GM19025 (cell line): ENCODE results near the gene EPB41L3.
"Not testable (repeated sequence)": the region's sequence is repeated elsewhere in the genome, so short reads cannot be mapped to it uniquely, and the experiment has no call there.

Experiments used
- ATAC-seq: cut with Tn5 transposase; IDR thresholded peaks from one replicate; pipeline ENCODE4 v1.9.1; 2021; ENCODE audit warnings: mild to moderate bottlenecking, low read depth, moderate library complexity; ENCODE audit not compliant: unreplicated experiment

The EPB41L3 gene

DNA sequence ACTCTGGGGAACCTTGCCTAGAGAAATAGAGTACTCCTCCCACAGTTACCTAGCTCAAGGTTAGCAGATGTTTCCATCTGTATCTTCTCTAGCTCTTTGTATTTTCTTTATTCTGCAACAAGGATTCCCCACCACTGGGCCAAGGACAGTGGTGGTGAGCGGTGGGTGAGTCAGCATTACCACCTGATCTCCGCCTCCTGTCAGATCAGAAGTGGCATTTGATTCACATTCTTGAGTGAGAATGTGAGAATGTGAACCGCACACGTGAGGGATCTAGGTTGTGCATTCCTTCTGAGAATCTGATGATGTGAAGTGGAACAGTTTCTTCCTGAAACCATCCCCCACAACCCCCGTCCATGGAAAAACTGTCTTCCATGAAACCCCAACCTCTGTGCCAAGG lies 9.0 kb downstream of the EPB41L3 start:
- ATAC-seq = no peak

GRCh38 chr18:5532066-5532465 lies 11.7 kb downstream of the EPB41L3 start:
- no peak for ATAC-seq

- ATAC-seq = no peak
Measured at GRCh38 chr18:5530629-5531178, 13.1 kb downstream of the EPB41L3 start.

GRCh38 chr18:5529471-5529870 lies 14.3 kb downstream of the EPB41L3 start:
- no peak for ATAC-seq

GRCh38 chr18:5527603-5528002 lies 16.2 kb downstream of the EPB41L3 start:
- no peak for ATAC-seq

DNA sequence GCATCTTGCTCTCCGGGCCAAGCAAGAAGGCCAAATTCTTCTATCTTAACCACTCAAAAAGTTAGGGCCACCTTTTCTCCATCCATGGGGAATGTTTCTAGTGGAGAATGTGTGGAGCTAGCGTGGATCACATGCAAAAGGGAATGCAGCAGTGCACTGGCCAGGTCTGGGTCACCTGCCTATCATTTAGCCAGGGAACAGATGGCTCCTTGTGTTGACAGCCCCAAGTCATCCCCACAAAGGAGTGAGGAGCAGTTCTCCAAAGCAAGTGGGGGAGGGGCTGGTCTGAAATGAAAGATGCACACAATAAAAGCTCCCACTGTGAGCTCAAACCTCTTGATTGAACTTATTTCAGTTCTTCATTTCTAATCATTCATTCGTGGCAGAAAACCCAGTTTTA lies 19.1 kb downstream of the EPB41L3 start:
- no peak for ATAC-seq

- ATAC-seq = no peak
Measured at GRCh38 chr18:5521000-5521399, 22.8 kb downstream of the EPB41L3 start.

- no peak for ATAC-seq
Measured at GRCh38 chr18:5520464-5520863, 23.3 kb downstream of the EPB41L3 start.

- ATAC-seq = no peak
Measured at GRCh38 chr18:5519448-5520298, 24.1 kb downstream of the EPB41L3 start.

DNA sequence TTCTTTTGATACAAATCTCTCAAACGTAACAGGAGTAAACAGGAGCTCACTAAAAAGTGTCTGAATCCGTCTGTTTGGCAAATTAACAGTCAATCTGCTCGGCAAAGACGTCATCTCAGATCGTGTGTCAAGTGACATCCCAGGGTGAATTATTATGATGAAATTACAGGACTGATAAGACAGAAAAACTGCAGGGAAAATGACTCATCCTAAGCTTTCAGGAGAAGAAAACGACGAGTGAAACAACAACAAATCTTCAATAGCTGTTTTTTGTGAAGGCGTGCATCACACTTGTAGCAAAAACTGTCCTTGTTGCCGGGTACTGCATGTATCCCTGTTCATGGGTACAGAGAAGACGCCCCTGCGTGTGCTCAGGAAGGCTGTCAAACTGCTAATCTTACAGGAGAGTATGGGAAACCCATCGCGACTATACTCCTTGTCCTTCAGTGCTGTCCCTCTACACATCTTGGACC lies 24.9 kb downstream of the EPB41L3 start:
- ATAC-seq = no peak

- ATAC-seq = no peak
Measured at GRCh38 chr18:5518179-5518770, 25.5 kb downstream of the EPB41L3 start.

DNA sequence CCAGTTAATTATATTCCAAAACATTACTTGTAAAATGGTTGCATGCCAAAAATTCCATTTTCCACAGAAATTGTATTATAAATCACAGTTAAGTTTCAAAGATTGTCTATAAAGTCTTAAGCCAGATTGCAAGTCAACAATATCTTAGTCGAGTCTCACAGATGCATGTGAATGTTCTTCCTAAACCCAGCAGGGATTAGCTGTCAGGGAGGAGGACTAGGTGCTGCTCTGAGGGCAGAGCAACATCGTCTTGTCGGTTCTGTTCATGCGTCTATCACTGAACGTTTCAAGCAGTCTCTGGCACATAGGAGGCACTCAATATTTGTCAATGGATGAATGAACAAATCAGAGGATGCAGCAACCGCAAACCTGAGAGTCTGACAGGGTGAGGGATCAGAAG lies 27.0 kb downstream of the EPB41L3 start:
- ATAC-seq = no peak

- no peak for ATAC-seq
Measured at GRCh38 chr18:5515011-5515784, 28.6 kb downstream of the EPB41L3 start.

DNA sequence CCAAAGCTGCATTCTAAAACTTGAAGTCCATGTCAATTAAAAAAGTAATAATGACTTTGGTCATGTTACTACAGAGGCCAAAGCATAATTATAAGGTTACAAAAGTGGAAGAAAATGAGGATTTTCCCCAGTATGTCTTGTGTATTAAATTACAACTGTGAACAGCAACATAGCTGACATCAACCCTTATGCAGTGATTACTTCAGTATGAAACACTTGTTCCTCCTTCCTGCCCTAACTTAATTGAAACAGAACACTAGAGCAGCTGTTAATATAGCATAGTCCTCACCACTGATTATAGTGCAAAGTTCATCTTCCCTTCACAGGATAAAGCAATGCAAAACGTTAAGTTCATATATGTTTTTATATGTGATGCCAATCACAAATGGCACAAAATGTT lies 29.9 kb downstream of the EPB41L3 start:
- ATAC-seq = no peak

DNA sequence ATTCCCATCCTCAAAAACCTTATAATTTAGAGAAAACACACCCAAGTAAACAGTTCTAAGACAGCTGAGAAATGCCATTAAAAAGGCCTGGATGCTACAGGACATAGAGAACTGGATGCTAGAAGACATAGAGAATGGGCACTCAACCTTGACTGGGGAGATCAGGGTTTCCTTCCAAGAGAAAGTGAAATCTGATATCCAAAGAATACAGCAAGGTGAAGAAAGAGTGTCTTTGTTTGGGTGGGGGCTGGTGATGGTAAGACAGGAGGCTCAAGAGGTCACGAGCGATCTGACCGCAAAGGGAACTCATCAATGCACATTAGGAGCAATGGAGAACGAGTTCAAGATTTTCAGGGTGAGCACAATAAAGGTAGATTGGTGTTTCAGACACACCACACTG lies 31.6 kb downstream of the EPB41L3 start:
- ATAC-seq = no peak

- not testable (repeated sequence) for ATAC-seq
Measured at GRCh38 chr18:5511541-5511940, 32.3 kb downstream of the EPB41L3 start.

DNA sequence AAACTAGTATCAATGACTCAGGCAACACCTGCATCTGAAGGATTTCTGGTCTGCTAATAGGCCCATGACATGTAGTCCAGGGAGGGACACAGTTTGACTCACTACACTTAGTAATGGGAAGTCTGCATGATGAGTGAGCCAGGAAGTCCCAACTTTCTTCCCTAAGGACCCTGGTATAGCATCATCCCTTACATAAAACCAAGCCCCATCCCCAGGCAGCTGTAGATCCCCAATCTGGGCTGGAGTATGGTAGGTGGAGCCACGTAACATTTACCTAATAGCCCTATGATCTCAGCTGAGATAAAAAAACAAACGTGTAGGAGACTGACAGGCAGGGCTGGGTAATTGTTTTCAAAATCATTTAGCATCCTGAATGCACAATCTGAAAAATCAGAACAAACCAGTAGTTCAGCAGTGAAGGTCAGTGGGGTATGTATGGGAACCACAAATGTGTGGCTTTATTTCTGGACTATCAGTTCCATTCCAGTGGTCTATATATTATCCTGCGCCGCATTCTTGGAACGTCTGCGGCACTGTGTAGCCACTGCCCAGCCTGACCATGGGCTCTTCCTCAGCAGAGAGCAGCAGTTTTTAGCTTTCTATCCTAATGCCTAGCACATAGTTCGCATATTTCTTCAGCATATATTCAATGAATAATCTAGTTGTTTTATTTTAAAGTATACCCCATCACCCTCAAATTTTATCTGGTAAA lies 33.5 kb downstream of the EPB41L3 start:
- ATAC-seq = no peak

DNA sequence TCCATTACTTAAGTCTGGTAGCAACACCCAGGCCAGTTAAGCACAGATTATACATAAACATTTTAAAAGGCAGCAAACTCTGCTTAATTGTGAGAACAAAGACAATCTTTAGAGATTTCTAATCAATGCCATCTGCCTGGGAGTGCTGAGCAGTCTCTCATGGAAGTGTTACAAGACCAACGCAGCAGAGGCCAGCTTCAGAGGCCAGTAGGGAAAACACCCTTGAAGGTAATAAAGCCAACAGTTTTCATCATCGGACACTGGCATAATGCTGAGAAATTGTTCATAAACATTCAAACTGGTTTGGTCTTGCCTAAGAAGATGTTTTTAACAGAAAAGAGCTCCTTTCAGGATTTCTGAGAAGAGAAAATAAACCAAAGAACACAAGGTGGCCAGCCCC lies 35.0 kb downstream of the EPB41L3 start:
- ATAC-seq = no peak

GRCh38 chr18:5507756-5508155 lies 36.0 kb downstream of the EPB41L3 start:
- no peak for ATAC-seq

DNA sequence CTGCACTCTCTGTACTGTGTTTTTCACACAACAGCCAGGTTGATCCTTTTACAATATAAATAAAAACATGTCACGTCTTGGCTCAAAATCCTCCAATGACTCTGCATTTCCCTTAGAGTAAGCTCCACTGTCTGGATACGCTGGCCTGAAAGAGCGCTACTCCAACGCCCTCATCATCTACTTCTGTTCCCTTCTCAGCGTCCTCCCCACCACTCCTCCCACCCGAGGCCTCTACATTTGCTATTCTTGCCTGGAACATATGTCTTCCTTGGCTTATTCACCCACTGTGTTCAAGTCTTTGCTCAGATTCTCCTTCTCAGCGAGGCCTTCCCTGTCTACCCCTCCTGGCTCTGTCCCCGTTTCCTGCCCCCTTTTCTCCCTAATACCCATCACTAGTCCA lies 37.6 kb downstream of the EPB41L3 start:
- no peak for ATAC-seq
